DOHH2 (cell line): ENCODE data around the gene RNF169.

Experiments
- H3F3A ChIP-seq: fragments of 200-600 bp; sonication (generic), shearing (Covaris generic); 2 replicates; pipeline ENCODE4 v1.6.0; 2016; ENCODE audit warnings: antibody characterized with exemption, mild to moderate bottlenecking; ENCODE audit not compliant: control insufficient read depth, insufficient read depth
- H3K27ac ChIP-seq: fragments of 200-600 bp; sonication (generic); 2 replicates; pipeline ENCODE4 v1.5.1; 2014; ENCODE audit warnings: low read depth, mild to moderate bottlenecking, low read length, moderate library complexity
- H3K27me3 ChIP-seq: fragments of 200-600 bp; sonication (generic); 2 replicates; pipeline ENCODE4 v1.6.1; 2014; ENCODE audit warnings: mild to moderate bottlenecking, low read length, mixed read lengths; ENCODE audit not compliant: control insufficient read depth
- H3K36me3 ChIP-seq: fragments of 200-600 bp; sonication (generic); 2 replicates; pipeline ENCODE4 v1.6.1; 2014; ENCODE audit warnings: mild to moderate bottlenecking, low read length, moderate library complexity, mixed read lengths; ENCODE audit not compliant: control insufficient read depth
- H3K4me1 ChIP-seq: fragments of 200-600 bp; sonication (generic); 2 replicates; pipeline ENCODE4 v1.6.1; 2014; ENCODE audit warnings: mild to moderate bottlenecking, low read length, mixed read lengths; ENCODE audit not compliant: control insufficient read depth
- H3K4me2 ChIP-seq: fragments of 200-600 bp; sonication (generic); 2 replicates; pipeline ENCODE4 v1.6.0; 2014; ENCODE audit warnings: mild to moderate bottlenecking, low read length, moderate library complexity
- H3K4me3 ChIP-seq: fragments of 200-600 bp; sonication (generic); 2 replicates; pipeline ENCODE4 v1.5.1; 2014; ENCODE audit warnings: mild to moderate bottlenecking, low read length, mixed read lengths
- H3K79me2 ChIP-seq: fragments of 200-600 bp; sonication (generic); 2 replicates; pipeline ENCODE4 v1.6.1; 2014; ENCODE audit warnings: mild to moderate bottlenecking, low read length, mixed read lengths; ENCODE audit not compliant: control insufficient read depth
- H3K9me2 ChIP-seq: fragments of 200-600 bp; sonication (generic); replicated peaks from 2 replicates; pipeline ENCODE4 v1.6.1; 2014; ENCODE audit warnings: mild to moderate bottlenecking, low read length, mixed read lengths; ENCODE audit not compliant: control insufficient read depth
- H3K9me3 ChIP-seq: fragments of 200-600 bp; sonication (generic); 2 replicates; pipeline ENCODE4 v1.6.1; 2014; ENCODE audit warnings: antibody characterized with exemption, low read length, mixed read lengths; ENCODE audit not compliant: control insufficient read depth, insufficient read depth
- H4K20me1 ChIP-seq: fragments of 200-600 bp; sonication (generic); 2 replicates; pipeline ENCODE4 v1.6.0; 2014; ENCODE audit warnings: low read depth, mild to moderate bottlenecking, antibody characterized with exemption, low read length, moderate library complexity; ENCODE audit not compliant: control insufficient read depth, insufficient read depth
- EZH2phosphoT487 ChIP-seq: fragments of 200-600 bp; sonication (generic); IDR thresholded peaks from 2 replicates; pipeline ENCODE4 v1.6.1; 2017; ENCODE audit warnings: borderline replicate concordance, mild to moderate bottlenecking, antibody characterized with exemption, low read length, moderate library complexity, mixed read lengths
- TF ChIP-seq, protein P1 (sequence below): fragments of 200-600 bp; sonication (generic); IDR thresholded peaks from one replicate; pipeline ENCODE4 v1.5.1; 2014; ENCODE audit warnings: antibody characterized with exemption, mild to moderate bottlenecking, low read depth, low read length; ENCODE audit not compliant: poor library complexity, severe bottlenecking

RNF169 gene

DNA sequence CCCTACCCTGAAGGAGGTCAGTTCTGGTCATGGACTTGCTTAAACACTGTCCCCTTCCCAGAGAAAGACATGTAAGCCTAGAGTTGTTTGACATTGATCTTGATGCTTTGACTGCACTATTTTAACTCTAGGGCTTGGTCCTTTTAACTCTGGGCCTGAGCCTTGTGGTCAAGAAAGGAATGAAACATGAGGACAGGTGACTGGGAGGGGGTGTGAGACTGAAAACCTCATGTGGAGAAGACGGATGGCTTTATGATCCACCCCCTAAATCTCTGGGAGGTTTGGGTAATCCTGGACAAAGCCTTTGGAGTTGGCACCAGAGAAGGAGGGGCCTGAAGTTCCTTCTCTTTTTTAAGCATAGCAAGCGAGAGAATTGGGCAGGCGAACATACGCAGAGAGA, 35.0 kb upstream of the RNF169 start:
- Histone ChIP-seq H3F3A (no peaks in the 10 kb centered on the region), H3K27ac (no peak overlapping the region), H3K27me3 (no peaks in the 10 kb centered on the region), H3K79me2 (no peaks in the 10 kb centered on the region), H3K4me3 (no peak overlapping the region), H3K4me2 (no peak overlapping the region), H3K9me3 (no peaks in the 10 kb centered on the region), H3K9me2 (no peaks in the 10 kb centered on the region), H3K4me1 (no peaks in the 10 kb centered on the region), H3K36me3 (no peaks in the 10 kb centered on the region), H4K20me1 (no peaks in the 10 kb centered on the region)
- TF ChIP-seq, protein P1, sequence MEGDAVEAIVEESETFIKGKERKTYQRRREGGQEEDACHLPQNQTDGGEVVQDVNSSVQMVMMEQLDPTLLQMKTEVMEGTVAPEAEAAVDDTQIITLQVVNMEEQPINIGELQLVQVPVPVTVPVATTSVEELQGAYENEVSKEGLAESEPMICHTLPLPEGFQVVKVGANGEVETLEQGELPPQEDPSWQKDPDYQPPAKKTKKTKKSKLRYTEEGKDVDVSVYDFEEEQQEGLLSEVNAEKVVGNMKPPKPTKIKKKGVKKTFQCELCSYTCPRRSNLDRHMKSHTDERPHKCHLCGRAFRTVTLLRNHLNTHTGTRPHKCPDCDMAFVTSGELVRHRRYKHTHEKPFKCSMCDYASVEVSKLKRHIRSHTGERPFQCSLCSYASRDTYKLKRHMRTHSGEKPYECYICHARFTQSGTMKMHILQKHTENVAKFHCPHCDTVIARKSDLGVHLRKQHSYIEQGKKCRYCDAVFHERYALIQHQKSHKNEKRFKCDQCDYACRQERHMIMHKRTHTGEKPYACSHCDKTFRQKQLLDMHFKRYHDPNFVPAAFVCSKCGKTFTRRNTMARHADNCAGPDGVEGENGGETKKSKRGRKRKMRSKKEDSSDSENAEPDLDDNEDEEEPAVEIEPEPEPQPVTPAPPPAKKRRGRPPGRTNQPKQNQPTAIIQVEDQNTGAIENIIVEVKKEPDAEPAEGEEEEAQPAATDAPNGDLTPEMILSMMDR, result no peak
- TF ChIP-seq EZH2phosphoT487, result no peak

DNA sequence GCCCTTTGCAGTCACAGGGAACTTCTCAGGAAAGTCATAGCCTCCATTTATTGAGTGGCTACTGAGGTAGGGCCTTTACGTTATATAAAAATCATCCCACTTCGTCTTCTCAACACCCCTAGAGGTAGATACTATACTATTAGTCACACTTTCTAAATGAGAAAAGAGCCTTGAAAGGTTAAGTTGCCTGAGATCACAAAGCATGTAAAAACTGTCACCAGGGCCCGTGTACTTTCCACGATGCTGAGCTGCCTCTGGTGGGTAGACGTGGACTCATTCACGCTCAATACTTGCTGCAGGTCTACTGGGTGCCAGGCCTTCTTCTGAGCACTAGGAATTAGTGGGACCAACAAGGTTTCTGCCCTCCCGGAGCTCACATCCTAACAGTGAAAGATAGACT, 33.7 kb upstream of the RNF169 start:
- TF ChIP-seq, protein P1, result no peak
- no peak for TF ChIP-seq EZH2phosphoT487

DNA sequence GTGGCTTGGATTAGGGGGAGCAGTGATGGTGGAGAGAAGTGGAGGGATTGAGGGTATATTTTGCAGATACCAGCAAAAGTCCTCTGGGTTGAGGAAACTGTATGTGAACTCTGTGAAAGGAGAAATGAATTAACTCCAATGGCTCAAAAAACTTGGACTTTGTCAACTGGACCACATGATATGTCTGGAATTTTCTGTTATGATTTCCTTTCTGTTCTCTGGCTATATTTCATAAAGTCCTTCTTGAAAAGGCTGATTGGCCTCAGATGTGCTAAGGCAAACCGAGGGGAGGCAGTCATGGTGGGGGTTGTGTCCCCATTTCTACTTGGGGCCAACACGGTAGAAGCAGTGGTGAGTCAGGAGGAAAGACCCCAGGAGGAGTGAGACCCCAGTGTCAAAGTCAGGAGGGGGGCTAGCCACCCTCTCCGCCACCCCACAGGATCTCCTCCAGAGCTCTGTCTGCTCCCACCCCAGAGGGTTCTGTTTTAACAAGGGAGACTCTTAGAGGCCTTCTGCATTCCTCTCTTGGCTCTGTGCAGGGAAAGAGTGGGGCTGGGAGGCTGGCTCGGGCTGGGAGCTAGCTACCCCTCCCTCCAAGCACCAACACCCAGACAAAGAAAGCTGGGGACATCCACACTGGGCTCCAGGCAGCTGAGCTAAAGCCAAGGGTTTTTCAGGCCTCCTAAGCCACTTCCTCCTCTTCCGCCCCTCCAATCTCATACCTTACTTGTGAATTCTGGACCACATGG, 31.3 kb upstream of the RNF169 start:
- Histone ChIP-seq H3K4me1 (no peaks in the 10 kb centered on the region), H4K20me1 (no peaks in the 10 kb centered on the region), H3K4me2 (no peak overlapping the region), H3K27me3 (no peaks in the 10 kb centered on the region), H3K27ac (no peak overlapping the region), H3K9me2 (no peaks in the 10 kb centered on the region), H3K79me2 (no peaks in the 10 kb centered on the region), H3K4me3 (no peak overlapping the region), H3F3A (no peaks in the 10 kb centered on the region), H3K36me3 (no peaks in the 10 kb centered on the region), H3K9me3 (no peaks in the 10 kb centered on the region)
- no peak for TF ChIP-seq EZH2phosphoT487
- TF ChIP-seq, protein P1, result no peak

More for the DNA sequence above, 33.7 kb upstream of the RNF169 start:
- H3K4me3 ChIP-seq, result no peak overlapping the region
- H3F3A ChIP-seq, result no peaks in the 10 kb centered on the region
- no peaks in the 10 kb centered on the region for H3K9me3 ChIP-seq
- no peak overlapping the region for H3K4me2 ChIP-seq
- no peaks in the 10 kb centered on the region for H3K79me2 ChIP-seq
- no peaks in the 10 kb centered on the region for H3K36me3 ChIP-seq
- H3K9me2 ChIP-seq, result no peaks in the 10 kb centered on the region
- no peak overlapping the region for H3K27ac ChIP-seq
- H3K4me1 ChIP-seq, result no peaks in the 10 kb centered on the region
- H4K20me1 ChIP-seq, result no peaks in the 10 kb centered on the region
- no peaks in the 10 kb centered on the region for H3K27me3 ChIP-seq
